HepG2 (cell line): ENCODE results near the gene HHIPL1. TPM values are rescaled to one million over a fixed set of nuclear protein-coding genes. Genes with fewer than 3 reads are reported as not detected.

Experiments used
- CBX5 ChIP-seq: sonication (generic); formaldehyde crosslinking; IDR thresholded peaks from 2 replicates; pipeline ENCODE4 v1.4.0; 2020; ENCODE audit warnings: missing genetic modification reagents, borderline replicate concordance
- CREB1 ChIP-seq, 2 experiments: fragments of 450-650 bp in 1 of 2; IDR thresholded peaks; 2 replicates each; pipeline ENCODE4 v1.6.1; 2016 to 2017; ENCODE audit warnings: control low read depth in 1 of 2, mild to moderate bottlenecking in 1 of 2, missing compliant biosample characterization in 1 of 2, missing genetic modification characterization in 1 of 2
- DDIT3 ChIP-seq: sonication (generic); formaldehyde crosslinking; IDR thresholded peaks from 2 replicates; pipeline ENCODE4 v1.4.0; 2020; ENCODE audit warnings: mild to moderate bottlenecking, missing genetic modification reagents
- JUNB ChIP-seq: sonication (generic); formaldehyde crosslinking; IDR thresholded peaks from 2 replicates; pipeline ENCODE4 v1.8.0; 2022; ENCODE audit warnings: missing genetic modification reagents, mild to moderate bottlenecking, borderline replicate concordance
- MAZ ChIP-seq, 2 experiments: sonication (generic) in 1 of 2; formaldehyde crosslinking in 1 of 2; IDR thresholded peaks; 2 replicates each; pipeline versions ENCODE4 v1.5.0 to v1.6.1; 2012 to 2020; ENCODE audit warnings: low read depth in 2 of 2, mild to moderate bottlenecking in 2 of 2, borderline replicate concordance in 1 of 2, improper control_type of control experiment in 1 of 2, low read length in 1 of 2, missing genetic modification reagents in 1 of 2, moderate library complexity in 1 of 2
- POGZ ChIP-seq: sonication (generic); formaldehyde crosslinking; IDR thresholded peaks from 2 replicates; pipeline ENCODE4 v1.4.0; 2020; ENCODE audit warnings: mild to moderate bottlenecking, missing genetic modification reagents
- RBM39 ChIP-seq: fragments of 200-400 bp; formaldehyde crosslinking; IDR thresholded peaks from one replicate; pipeline ENCODE4 v1.6.1; 2018; ENCODE audit warnings: antibody characterized with exemption, mild to moderate bottlenecking, low read depth, low read length; ENCODE audit not compliant: poor library complexity, severe bottlenecking
- SMYD3 ChIP-seq: sonication (generic); formaldehyde crosslinking; IDR thresholded peaks from 2 replicates; pipeline ENCODE4 v1.8.1; 2023; ENCODE audit warnings: mild to moderate bottlenecking, missing genetic modification reagents
- SRSF1 ChIP-seq: fragments of 200-400 bp; formaldehyde crosslinking; optimal IDR thresholded peaks from 2 replicates; pipeline ENCODE3; 2017; ENCODE audit warnings: mild to moderate bottlenecking, low read depth, low read length, moderate library complexity
- TAF15 ChIP-seq: fragments of 200-400 bp; formaldehyde crosslinking; IDR thresholded peaks from one replicate; pipeline ENCODE4 v1.6.1; 2018; ENCODE audit warnings: mild to moderate bottlenecking, low read depth, low read length; ENCODE audit not compliant: poor library complexity, severe bottlenecking
- TCF12 ChIP-seq, 2 experiments: fragments of 450-650 bp in 1 of 2; sonication (generic) in 1 of 2; formaldehyde crosslinking in 1 of 2; IDR thresholded peaks; 2 replicates each; pipeline versions ENCODE4 v1.6.1 to v1.8.0; 2017 to 2022; ENCODE audit warnings: antibody characterized with exemption in 1 of 2, mild to moderate bottlenecking in 1 of 2, missing genetic modification reagents in 1 of 2, moderate library complexity in 1 of 2
- TOPORS ChIP-seq: sonication (generic); formaldehyde crosslinking; IDR thresholded peaks from 2 replicates; pipeline ENCODE4 v1.8.0; 2023; ENCODE audit warnings: mild to moderate bottlenecking, missing genetic modification reagents
- XBP1 ChIP-seq: sonication (generic); formaldehyde crosslinking; IDR thresholded peaks from 2 replicates; pipeline ENCODE4 v1.5.0; 2020; ENCODE audit warnings: missing genetic modification reagents
- ZBTB20 ChIP-seq: sonication (generic); formaldehyde crosslinking; IDR thresholded peaks from 2 replicates; pipeline ENCODE4 v1.8.1; 2023; ENCODE audit warnings: missing genetic modification reagents, low read depth, mild to moderate bottlenecking, borderline replicate concordance
- ZFP36 ChIP-seq: fragments of 150-350 bp; IDR thresholded peaks from 2 replicates; pipeline ENCODE4 v1.6.1; 2018; ENCODE audit warnings: borderline replicate concordance, low read length, low read depth; ENCODE audit not compliant: partially characterized antibody
- ZFP37 ChIP-seq: sonication (generic); formaldehyde crosslinking; IDR thresholded peaks from 2 replicates; pipeline ENCODE4 v1.4.0; 2020; ENCODE audit warnings: missing genetic modification reagents, borderline replicate concordance
- ZNF235 ChIP-seq: sonication (generic); formaldehyde crosslinking; IDR thresholded peaks from 2 replicates; pipeline ENCODE4 v1.8.1; 2023; ENCODE audit warnings: mild to moderate bottlenecking, missing genetic modification reagents, borderline replicate concordance
- ZNF274 ChIP-seq: sonication (generic); formaldehyde crosslinking; IDR thresholded peaks from 2 replicates; pipeline ENCODE4 v1.5.1; 2020; ENCODE audit warnings: mild to moderate bottlenecking, missing genetic modification reagents
- ZNF672 ChIP-seq: sonication (generic); formaldehyde crosslinking; IDR thresholded peaks from 2 replicates; pipeline ENCODE4 v1.8.1; 2022; ENCODE audit warnings: missing genetic modification reagents
- ZNF709 ChIP-seq: sonication (generic); formaldehyde crosslinking; IDR thresholded peaks from 2 replicates; pipeline ENCODE4 v1.5.0; 2020; ENCODE audit warnings: mild to moderate bottlenecking, missing genetic modification reagents
- ZNF713 ChIP-seq: sonication (generic); formaldehyde crosslinking; IDR thresholded peaks from 2 replicates; pipeline ENCODE4 v1.4.0; 2020; ENCODE audit warnings: mild to moderate bottlenecking, missing genetic modification reagents
- ZNF766 ChIP-seq: sonication (generic); formaldehyde crosslinking; IDR thresholded peaks from 2 replicates; pipeline ENCODE4 v1.5.0; 2020; ENCODE audit warnings: missing genetic modification reagents, borderline replicate concordance
- ZUFSP ChIP-seq: sonication (generic); formaldehyde crosslinking; IDR thresholded peaks from 2 replicates; pipeline ENCODE4 v1.9.0; 2021; ENCODE audit warnings: missing genetic modification reagents, mild to moderate bottlenecking, borderline replicate concordance
- polyA plus RNA-seq, 8 experiments: library from polyadenylated mRNA; depleted of rRNA in 3 of 8; stranded (reverse) in 7 of 8; unstranded in 1 of 8; fragments of >200 nt; fragmentation: Illumina TruSeq in 4 of 8; extraction: Trizol in 4 of 8; gene quantifications; 2 replicates each; pipeline versions ENCODE4 v1.2.1 to v1.2.3, GENCODE V29; 2011 to 2016; ENCODE audit warnings: low read depth in 4 of 8, missing spikeins in 1 of 8, mixed read lengths in 1 of 8; ENCODE audit not compliant: insufficient read depth in 1 of 8
- total RNA-seq, 5 experiments: library from RNA; depleted of rRNA; stranded (reverse); fragments of >200 nt; fragmentation: Illumina TruSeq; extraction: Trizol; gene quantifications; 2 replicates each; pipeline ENCODE4 v1.2.3, GENCODE V29; 2016; ENCODE audit warnings: low read depth in 1 of 5
- TF ChIP-seq, protein P1 (sequence below): sonication (generic); formaldehyde crosslinking; IDR thresholded peaks from 2 replicates; pipeline ENCODE4 v1.8.0; 2022; ENCODE audit warnings: low read depth, missing genetic modification reagents

HHIPL1 gene
- total and polyA plus RNA-seq, 2 of the 13 experiments (the other 11 are each of a cell fraction or from before 2014, with no cell fraction given) = not detected

GRCh38 chr14:99683619-99684409 is 38.9 kb downstream of the HHIPL1 start, which contains the start of gene CYP46A1 (continued):
- TF ChIP-seq SRSF1 (no peak), ZFP37 (no peak), ZNF766 (CRISPR knock-in tag) (no peak), ZNF672 (CRISPR knock-in tag) (no peak), ZFP36 (no peak), POGZ (CRISPR knock-in tag) (peak; percentile 50; the same call in 1 of the 2 replicates), TOPORS (CRISPR knock-in tag) (no peak), ZBTB20 (CRISPR knock-in tag) (no peak), ZNF274 (CRISPR knock-in tag) (no peak), DDIT3 (CRISPR knock-in tag) (no peak), JUNB (CRISPR knock-in tag) (no peak), TCF12 (IDR thresholded peaks at IDR 0.05) (no peak), TCF12 (CRISPR knock-in tag; IDR thresholded peaks at IDR 0.05) (no peak), XBP1 (no peak), MAZ (IDR thresholded peaks at IDR 0.05; ENCODE audit: borderline replicate concordance, low read depth, low read length) (peak; percentile 75; the same call in 1 of the 2 replicates), MAZ (CRISPR knock-in tag; IDR thresholded peaks at IDR 0.05; ENCODE audit: low read depth) (peak; percentile 66), ZNF709 (no peak), CREB1 (IDR thresholded peaks at IDR 0.05) (peak; percentile 92), CREB1 (CRISPR knock-in tag; IDR thresholded peaks at IDR 0.05) (peak; percentile 97), SMYD3 (no peak), TAF15 (no peak), ZNF235 (CRISPR knock-in tag) (0 out of 2 replicates have a peak, but pooled peaks have one; percentile 79), CBX5 (CRISPR knock-in tag) (peak; percentile 44; the same call in 1 of the 2 replicates), ZUFSP (CRISPR knock-in tag) (no peak), RBM39 (no peak), ZNF713 (CRISPR knock-in tag) (no peak)
- TF ChIP-seq, protein P1, sequence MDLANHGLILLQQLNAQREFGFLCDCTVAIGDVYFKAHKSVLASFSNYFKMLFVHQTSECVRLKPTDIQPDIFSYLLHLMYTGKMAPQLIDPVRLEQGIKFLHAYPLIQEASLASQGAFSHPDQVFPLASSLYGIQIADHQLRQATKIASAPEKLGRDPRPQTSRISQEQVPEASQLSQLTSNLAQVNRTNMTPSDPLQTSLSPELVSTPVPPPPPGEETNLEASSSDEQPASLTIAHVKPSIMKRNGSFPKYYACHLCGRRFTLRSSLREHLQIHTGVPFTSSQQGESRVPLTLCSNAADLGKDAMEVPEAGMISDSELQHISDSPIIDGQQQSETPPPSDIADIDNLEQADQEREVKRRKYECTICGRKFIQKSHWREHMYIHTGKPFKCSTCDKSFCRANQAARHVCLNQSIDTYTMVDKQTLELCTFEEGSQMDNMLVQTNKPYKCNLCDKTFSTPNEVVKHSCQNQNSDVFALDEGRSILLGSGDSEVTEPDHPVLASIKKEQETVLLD = no peak
